ENCODE data around the gene SH3BP1.

The SH3BP1 gene

GRCh38 chr22:37672206-37672919, 32.9 kb downstream of the SH3BP1 start:
- TF ChIP-seq GATA2 (IDR thresholded peaks at IDR 0.05; ENCODE audit: low read depth, low read length): peak; percentile 80
- TF ChIP-seq GATA3 (IDR thresholded peaks at IDR 0.05; ENCODE audit: low read depth, low read length): no peak

GRCh38 chr22:37672920-37673455, 33.5 kb downstream of the SH3BP1 start:
- TF ChIP-seq GATA2 (IDR thresholded peaks at IDR 0.05; ENCODE audit: low read depth, low read length): no peak

GRCh38 chr22:37674248-37674647, 34.8 kb downstream of the SH3BP1 start:
- TF ChIP-seq GATA2 (IDR thresholded peaks at IDR 0.05; ENCODE audit: low read depth, low read length): no peak
- TF ChIP-seq GATA3 (IDR thresholded peaks at IDR 0.05; ENCODE audit: low read depth, low read length): no peak

- no peak for TF ChIP-seq GATA2 (IDR thresholded peaks at IDR 0.05; ENCODE audit: low read depth, low read length)
- no peak for TF ChIP-seq GATA3 (IDR thresholded peaks at IDR 0.05; ENCODE audit: low read depth, low read length)
Observed at GRCh38 chr22:37674951-37675929, 35.8 kb downstream of the SH3BP1 start, which contains the start of gene LGALS1. Gene LGALS1, plus strand, starts transcription at chr22:37675636. Its CDS starts 67 bp downstream, at chr22:37675703.

- TF ChIP-seq GATA3 (IDR thresholded peaks at IDR 0.05; ENCODE audit: low read depth, low read length) (no peak), GATA2 (IDR thresholded peaks at IDR 0.05; ENCODE audit: low read depth, low read length) (no peak)
Observed at GRCh38 chr22:37675930-37676735, 36.7 kb downstream of the SH3BP1 start.

GRCh38 chr22:37676736-37677492, 37.4 kb downstream of the SH3BP1 start:
- TF ChIP-seq GATA2 (IDR thresholded peaks at IDR 0.05; ENCODE audit: low read depth, low read length) (no peak), GATA3 (IDR thresholded peaks at IDR 0.05; ENCODE audit: low read depth, low read length) (no peak)

- TF ChIP-seq GATA3 (IDR thresholded peaks at IDR 0.05; ENCODE audit: low read depth, low read length) (no peak), GATA2 (IDR thresholded peaks at IDR 0.05; ENCODE audit: low read depth, low read length) (no peak)
Observed at GRCh38 chr22:37677493-37677974, 38.1 kb downstream of the SH3BP1 start.

- TF ChIP-seq GATA3 (IDR thresholded peaks at IDR 0.05; ENCODE audit: low read depth, low read length): no peak
- no peak for TF ChIP-seq GATA2 (IDR thresholded peaks at IDR 0.05; ENCODE audit: low read depth, low read length)
Observed at GRCh38 chr22:37678372-37678771, 38.9 kb downstream of the SH3BP1 start.

GRCh38 chr22:37679670-37680069, 40.2 kb downstream of the SH3BP1 start:
- TF ChIP-seq GATA3 (IDR thresholded peaks at IDR 0.05; ENCODE audit: low read depth, low read length) (no peak), GATA2 (IDR thresholded peaks at IDR 0.05; ENCODE audit: low read depth, low read length) (no peak)

- TF ChIP-seq GATA3 (IDR thresholded peaks at IDR 0.05; ENCODE audit: low read depth, low read length) (no peak), GATA2 (IDR thresholded peaks at IDR 0.05; ENCODE audit: low read depth, low read length) (no peak)
Observed at GRCh38 chr22:37680191-37680851, 40.9 kb downstream of the SH3BP1 start.

GRCh38 chr22:37681001-37681424, 41.5 kb downstream of the SH3BP1 start:
- TF ChIP-seq GATA2 (IDR thresholded peaks at IDR 0.05; ENCODE audit: low read depth, low read length) (no peak), GATA3 (IDR thresholded peaks at IDR 0.05; ENCODE audit: low read depth, low read length) (no peak)

- TF ChIP-seq GATA2 (IDR thresholded peaks at IDR 0.05; ENCODE audit: low read depth, low read length) (no peak), GATA3 (IDR thresholded peaks at IDR 0.05; ENCODE audit: low read depth, low read length) (no peak)
Observed at GRCh38 chr22:37681556-37682049, 42.1 kb downstream of the SH3BP1 start.
